Body of pancreas (tissue), 4 donors: ENCODE measurements around the gene ETFA.

Experiments
- CTCF ChIP-seq, 7 experiments: fragments of 450-650 bp in 4 of 7; fragments of 200-600 bp in 3 of 7; sonication (generic) in 3 of 7; IDR thresholded peaks; one replicate each; pipeline ENCODE4 v1.5.1; 2016 to 2019; ENCODE audit warnings: antibody characterized with exemption in 7 of 7
- POLR2A ChIP-seq, 3 donors: fragments of 450-650 bp; IDR thresholded peaks; one replicate each; pipeline ENCODE4 v1.6.1; 2016; ENCODE audit warnings: antibody characterized with exemption in 3 of 3, mild to moderate bottlenecking in 2 of 3

- no peak for TF ChIP-seq CTCF (IDR thresholded peaks at IDR 0.05)
- no peak for TF ChIP-seq POLR2A (IDR thresholded peaks at IDR 0.05)
Measured at GRCh38 chr15:76180321-76180720, 130.9 kb downstream of the ETFA start.
